Smooth muscle cell (in vitro differentiated cells): ENCODE results near the gene NKX2-3. TPM values are rescaled to one million over a fixed set of nuclear protein-coding genes. Genes with fewer than 3 reads are reported as not detected.
A peak's percentile ranks its signal among the peaks of the same experiment; 100 is the strongest.

Source experiments
- DNase-seq: peaks from one replicate; lab custom pipeline; 2025; ENCODE audit not compliant: unreplicated experiment; lab: John Stamatoyannopoulos, UW
- H2AFZ ChIP-seq: fragments of 200-600 bp; sonication (generic); 2 replicates; pipeline ENCODE4 v1.6.0; 2016; ENCODE audit warnings: antibody characterized with exemption, low read depth, mild to moderate bottlenecking
- H3F3A ChIP-seq: fragments of 200-600 bp; sonication (generic); 2 replicates; pipeline ENCODE4 v1.6.0; 2017; ENCODE audit warnings: antibody characterized with exemption, low read depth
- H3K27ac ChIP-seq: fragments of 200-600 bp; sonication (generic); 2 replicates; pipeline ENCODE4 v1.5.1; 2016; ENCODE audit warnings: low read depth, mild to moderate bottlenecking
- H3K27me3 ChIP-seq: fragments of 200-600 bp; sonication (generic); 2 replicates; pipeline ENCODE4 v1.6.1; 2016; ENCODE audit warnings: low read depth, mild to moderate bottlenecking
- H3K36me3 ChIP-seq: fragments of 200-600 bp; sonication (generic); 2 replicates; pipeline ENCODE4 v1.5.1; 2016; ENCODE audit warnings: low read depth
- H3K4me1 ChIP-seq: fragments of 200-600 bp; sonication (generic); 2 replicates; pipeline ENCODE4 v1.5.1; 2016; ENCODE audit warnings: low read depth
- H3K4me2 ChIP-seq: fragments of 200-600 bp; sonication (generic); 2 replicates; pipeline ENCODE4 v1.6.0; 2016; ENCODE audit warnings: mild to moderate bottlenecking
- H3K4me3 ChIP-seq: fragments of 200-600 bp; sonication (generic); 2 replicates; pipeline ENCODE4 v1.5.1; 2016; ENCODE audit warnings: mild to moderate bottlenecking
- H3K79me2 ChIP-seq: fragments of 200-600 bp; sonication (generic); 2 replicates; pipeline ENCODE4 v1.6.0; 2016; ENCODE audit warnings: low read depth, mild to moderate bottlenecking
- H3K9ac ChIP-seq: fragments of 200-600 bp; sonication (generic); 2 replicates; pipeline ENCODE4 v1.6.0; 2016; ENCODE audit warnings: low read depth
- H3K9me3 ChIP-seq: fragments of 200-600 bp; sonication (generic); replicated peaks from 2 replicates; pipeline ENCODE4 v1.5.1; 2016; ENCODE audit warnings: low read depth
- H4K20me1 ChIP-seq: fragments of 200-600 bp; sonication (generic); 2 replicates; pipeline ENCODE4 v1.6.0; 2016; ENCODE audit warnings: low read depth
- WGBS: methylation state at CpG from one replicate; pipeline ENCODE4 v1.1.7; 2016; ENCODE audit warnings: low lambda C conversion rate; 5-methylcytosine and 5-hydroxymethylcytosine counted together
- polyA plus RNA-seq: library from polyadenylated mRNA; unstranded; fragments of >200 nt; fragmentation: Nextera tagmentation; extraction: Ambion mirVana; gene quantifications from 2 replicates; pipeline ENCODE4 v1.2.1, GENCODE V29; 2016
- total RNA-seq: library from RNA; depleted of rRNA; stranded (reverse); fragments of >200 nt; gene quantifications from 2 replicates; pipeline ENCODE4 v1.2.3, GENCODE V29; 2014
- TF ChIP-seq, protein P1 (sequence below): fragments of 200-600 bp; sonication (generic); IDR thresholded peaks from 2 replicates; pipeline ENCODE4 v1.5.1; 2017; ENCODE audit warnings: borderline replicate concordance, mild to moderate bottlenecking, antibody characterized with exemption; ENCODE audit not compliant: insufficient read depth, poor library complexity, severe bottlenecking

The NKX2-3 gene
- total and polyA plus RNA-seq, 2 experiments from 2014 or later = not detected

DNA sequence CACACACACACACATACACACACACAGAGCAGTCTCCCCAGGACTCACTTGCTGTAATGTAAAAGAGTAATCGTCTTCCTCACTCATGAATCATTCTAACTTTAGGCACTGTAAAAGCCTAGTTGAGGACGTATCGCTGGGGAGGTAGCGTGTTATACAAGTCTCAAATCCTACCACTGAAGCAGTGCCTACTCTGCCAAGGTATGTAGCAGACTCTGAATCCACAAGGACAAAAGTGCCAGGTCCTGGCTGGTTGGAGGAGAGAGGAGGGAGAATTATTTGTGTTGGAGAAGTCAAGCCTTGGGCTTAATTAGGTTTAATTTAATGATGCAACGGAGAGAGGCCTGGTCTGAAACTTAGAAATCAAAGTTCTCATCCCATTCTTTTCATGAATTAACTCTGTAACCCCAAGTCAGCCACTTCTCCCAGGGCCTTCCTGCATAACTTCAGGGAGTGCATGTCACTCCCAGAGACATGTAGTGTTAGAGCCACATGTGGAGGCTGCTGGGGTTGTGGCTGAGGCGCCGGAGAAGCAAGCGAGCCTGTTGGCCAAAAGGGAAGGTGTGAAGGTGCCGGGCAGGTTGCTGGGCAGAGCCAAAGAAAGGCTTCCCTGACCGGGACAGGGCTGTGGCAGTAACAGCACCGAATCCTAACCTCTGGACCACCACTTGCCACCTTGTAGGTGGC lies 36.7 kb downstream of the NKX2-3 start:
- no peaks in the 10 kb centered on the region for H3F3A ChIP-seq
- H3K9me3 ChIP-seq = no peaks in the 10 kb centered on the region
- no peaks in the 10 kb centered on the region for H3K36me3 ChIP-seq
- H4K20me1 ChIP-seq = no peaks in the 10 kb centered on the region
- 82% methylated on average over 11 of the region's 11 CpGs for WGBS
- no peak overlapping the region for H3K4me2 ChIP-seq
- H3K4me3 ChIP-seq = no peak overlapping the region
- H3K4me1 ChIP-seq = no peaks in the 10 kb centered on the region
- H3K27ac ChIP-seq = no peak overlapping the region
- H3K9ac ChIP-seq = no peak overlapping the region
- no peak for DNase-seq
- no peak overlapping the region for H2AFZ ChIP-seq
- H3K27me3 ChIP-seq = peaks cover 15% of the 10 kb centered on the region
- TF ChIP-seq, protein P1, sequence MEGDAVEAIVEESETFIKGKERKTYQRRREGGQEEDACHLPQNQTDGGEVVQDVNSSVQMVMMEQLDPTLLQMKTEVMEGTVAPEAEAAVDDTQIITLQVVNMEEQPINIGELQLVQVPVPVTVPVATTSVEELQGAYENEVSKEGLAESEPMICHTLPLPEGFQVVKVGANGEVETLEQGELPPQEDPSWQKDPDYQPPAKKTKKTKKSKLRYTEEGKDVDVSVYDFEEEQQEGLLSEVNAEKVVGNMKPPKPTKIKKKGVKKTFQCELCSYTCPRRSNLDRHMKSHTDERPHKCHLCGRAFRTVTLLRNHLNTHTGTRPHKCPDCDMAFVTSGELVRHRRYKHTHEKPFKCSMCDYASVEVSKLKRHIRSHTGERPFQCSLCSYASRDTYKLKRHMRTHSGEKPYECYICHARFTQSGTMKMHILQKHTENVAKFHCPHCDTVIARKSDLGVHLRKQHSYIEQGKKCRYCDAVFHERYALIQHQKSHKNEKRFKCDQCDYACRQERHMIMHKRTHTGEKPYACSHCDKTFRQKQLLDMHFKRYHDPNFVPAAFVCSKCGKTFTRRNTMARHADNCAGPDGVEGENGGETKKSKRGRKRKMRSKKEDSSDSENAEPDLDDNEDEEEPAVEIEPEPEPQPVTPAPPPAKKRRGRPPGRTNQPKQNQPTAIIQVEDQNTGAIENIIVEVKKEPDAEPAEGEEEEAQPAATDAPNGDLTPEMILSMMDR = no peak
- no peaks in the 10 kb centered on the region for H3K79me2 ChIP-seq

GRCh38 chr10:99569961-99570360 lies 37.2 kb downstream of the NKX2-3 start:
- peaks cover 12% of the 10 kb centered on the region for H3K27me3 ChIP-seq
- H3K4me1 ChIP-seq = no peaks in the 10 kb centered on the region
- H3K27ac ChIP-seq = no peak overlapping the region
- DNase-seq = no peak
- H3K4me3 ChIP-seq = no peak overlapping the region
- no peaks in the 10 kb centered on the region for H3K9me3 ChIP-seq
- H3K79me2 ChIP-seq = no peaks in the 10 kb centered on the region
- H4K20me1 ChIP-seq = no peaks in the 10 kb centered on the region
- H3K4me2 ChIP-seq = no peak overlapping the region
- TF ChIP-seq, protein P1 = no peak
- H3F3A ChIP-seq = no peaks in the 10 kb centered on the region
- H2AFZ ChIP-seq = no peak overlapping the region
- no peak overlapping the region for H3K9ac ChIP-seq
- no peaks in the 10 kb centered on the region for H3K36me3 ChIP-seq

GRCh38 chr10:99571816-99572215 lies 39.1 kb downstream of the NKX2-3 start:
- Histone ChIP-seq H3K27ac (no peak overlapping the region), H3K4me2 (no peak overlapping the region), H2AFZ (no peak overlapping the region), H3F3A (no peaks in the 10 kb centered on the region), H3K4me3 (no peak overlapping the region), H3K9ac (no peak overlapping the region), H4K20me1 (no peaks in the 10 kb centered on the region), H3K4me1 (no peaks in the 10 kb centered on the region), H3K36me3 (no peaks in the 10 kb centered on the region), H3K79me2 (no peaks in the 10 kb centered on the region), H3K27me3 (peaks cover 7% of the 10 kb centered on the region), H3K9me3 (no peaks in the 10 kb centered on the region)
- no peak for DNase-seq
- TF ChIP-seq, protein P1 = no peak
- WGBS = 83% methylated on average over 1 of the region's 1 CpG

GRCh38 chr10:99573790-99574189 lies 41.0 kb downstream of the NKX2-3 start:
- H3K4me3 ChIP-seq = no peak overlapping the region
- no peaks in the 10 kb centered on the region for H3K4me1 ChIP-seq
- H3K9ac ChIP-seq = no peak overlapping the region
- no peaks in the 10 kb centered on the region for H3K36me3 ChIP-seq
- TF ChIP-seq, protein P1 = no peak
- H3K27ac ChIP-seq = no peak overlapping the region
- no peaks in the 10 kb centered on the region for H3F3A ChIP-seq
- no peaks in the 10 kb centered on the region for H3K79me2 ChIP-seq
- H3K4me2 ChIP-seq = peak overlapping the region; percentile 50
- H4K20me1 ChIP-seq = no peaks in the 10 kb centered on the region
- H3K9me3 ChIP-seq = no peaks in the 10 kb centered on the region
- H3K27me3 ChIP-seq = peaks cover 8% of the 10 kb centered on the region
- H2AFZ ChIP-seq = no peak overlapping the region
- no peak for DNase-seq
- 53% methylated on average over 5 of the region's 5 CpGs for WGBS
